SK-N-SH (cell line): ENCODE measurements around the gene SPINT2. TPM values are rescaled to one million over a fixed set of nuclear protein-coding genes. Genes with fewer than 3 reads are reported as not detected.

Experiments used
- CTCF ChIA-PET: fragments of 300-600, 350-600 bp; formaldehyde crosslinking; extraction: SDS; loops from one replicate; lab custom pipeline; 2021; lab: Yijun Ruan, JAX
- POLR2A ChIA-PET: fragments of 350-600 bp; sonication (Branson Sonifier 250); formaldehyde crosslinking; extraction: SDS; loops from one replicate; lab custom pipeline; 2020; ENCODE audit warnings: antibody characterized with exemption, inconsistent platforms; lab: Yijun Ruan, JAX
- DNase-seq: peaks from one replicate; pipeline ENCODE4 v3.0.0; 2012
- H2AFZ ChIP-seq: fragments of 200-600 bp; sonication (generic); 2 replicates; pipeline ENCODE4 v1.8.1; 2016; ENCODE audit warnings: antibody characterized with exemption, mild to moderate bottlenecking, low read depth
- H3F3A ChIP-seq: fragments of 200-600 bp; sonication (generic); replicated peaks from 2 replicates; pipeline ENCODE3; 2016; ENCODE audit warnings: antibody characterized with exemption, mild to moderate bottlenecking; ENCODE audit not compliant: insufficient read depth
- H3K27ac ChIP-seq, 2 experiments: fragments of 200-500 bp in 1 of 2; fragments of 200-600 bp in 1 of 2; sonication (Bioruptor generic) in 1 of 2; sonication (generic), shearing (Covaris generic) in 1 of 2; 2 replicates each; pipeline versions ENCODE4 v1.5.1 to v1.6.1; 2014 to 2016; ENCODE audit warnings: low read depth in 2 of 2, inconsistent platforms in 1 of 2, low read length in 1 of 2, mild to moderate bottlenecking in 1 of 2, mixed read lengths in 1 of 2
- H3K27me3 ChIP-seq: fragments of 200-600 bp; sonication (generic), shearing (Covaris generic); 2 replicates; pipeline ENCODE4 v1.6.1; 2016; ENCODE audit warnings: mixed run types; ENCODE audit not compliant: insufficient read depth
- H3K36me3 ChIP-seq, 2 experiments: fragments of 200-500 bp in 1 of 2; fragments of 200-600 bp in 1 of 2; sonication (Bioruptor generic) in 1 of 2; sonication (generic) in 1 of 2; replicated peaks in 1 of 2; 2 replicates each; pipeline versions ENCODE3 to v1.5.1; 2014 to 2016; ENCODE audit warnings: low read length in 1 of 2, mild to moderate bottlenecking in 1 of 2; ENCODE audit not compliant: insufficient read depth in 2 of 2, control insufficient read depth in 1 of 2
- H3K4me1 ChIP-seq, 2 experiments: fragments of 200-500 bp in 1 of 2; fragments of 200-600 bp in 1 of 2; sonication (Bioruptor generic) in 1 of 2; sonication (generic), shearing (Covaris generic) in 1 of 2; 2 replicates each; pipeline versions ENCODE4 v1.5.1 to v1.6.1; 2014 to 2016; ENCODE audit warnings: low read depth in 1 of 2, low read length in 1 of 2, mixed run types in 1 of 2; ENCODE audit not compliant: insufficient read depth in 2 of 2, control insufficient read depth in 1 of 2
- H3K4me2 ChIP-seq: fragments of 200-600 bp; sonication (generic), shearing (Covaris generic); 2 replicates; pipeline ENCODE4 v1.6.1; 2017; ENCODE audit warnings: mixed run types
- H3K4me3 ChIP-seq, 2 experiments: fragments of 200-500 bp in 1 of 2; fragments of 200-600 bp in 1 of 2; sonication (Bioruptor generic) in 1 of 2; sonication (generic), shearing (Covaris generic) in 1 of 2; 2 replicates each; pipeline versions ENCODE4 v1.5.1 to v1.8.1; 2014 to 2016; ENCODE audit warnings: low read depth in 2 of 2, inconsistent platforms in 1 of 2, low read length in 1 of 2, mild to moderate bottlenecking in 1 of 2, mixed read lengths in 1 of 2, moderate library complexity in 1 of 2
- H3K79me2 ChIP-seq: fragments of 200-600 bp; sonication (generic); 2 replicates; pipeline ENCODE4 v1.8.1; 2017; ENCODE audit warnings: mild to moderate bottlenecking; ENCODE audit not compliant: insufficient read depth
- H3K9ac ChIP-seq: fragments of 200-600 bp; sonication (generic); 2 replicates; pipeline ENCODE4 v1.6.1; 2017; ENCODE audit warnings: mixed run types
- H3K9me2 ChIP-seq: fragments of 200-600 bp; sonication (generic); 2 replicates; pipeline ENCODE4 v1.6.1; 2017; ENCODE audit warnings: mixed run types
- H3K9me3 ChIP-seq: fragments of 200-600 bp; sonication (generic); 2 replicates; pipeline ENCODE4 v1.6.1; 2017; ENCODE audit warnings: mixed run types, mild to moderate bottlenecking, moderate library complexity
- H4K20me1 ChIP-seq: fragments of 200-600 bp; sonication (generic); 2 replicates; pipeline ENCODE4 v1.6.1; 2017; ENCODE audit warnings: mild to moderate bottlenecking, mixed run types; ENCODE audit not compliant: insufficient read depth
- CHD2 ChIP-seq: fragments of 150-350 bp; IDR thresholded peaks from 2 replicates; pipeline ENCODE4 v1.6.1; 2018; ENCODE audit warnings: low read length; ENCODE audit not compliant: partially characterized antibody
- ELF1 ChIP-seq: IDR thresholded peaks from 2 replicates; pipeline ENCODE4 v1.4.0; 2012
- EP300 ChIP-seq, 2 experiments: IDR thresholded peaks; 2 replicates each; pipeline versions ENCODE4 v1.4.0 to v1.6.1; 2012; ENCODE audit warnings: borderline replicate concordance in 1 of 2, low read depth in 1 of 2, low read length in 1 of 2
- FOSL2 ChIP-seq: IDR thresholded peaks from 2 replicates; pipeline ENCODE4 v1.4.0; 2012; ENCODE audit warnings: low read depth, mild to moderate bottlenecking, moderate library complexity, borderline replicate concordance
- FOXM1 ChIP-seq: IDR thresholded peaks from 2 replicates; pipeline ENCODE4 v1.4.0; 2012; ENCODE audit warnings: low read depth, mild to moderate bottlenecking
- GABPA ChIP-seq: IDR thresholded peaks from 2 replicates; pipeline ENCODE4 v1.4.0; 2012; ENCODE audit warnings: low read depth, mild to moderate bottlenecking
- GATA2 ChIP-seq: sonication (generic); formaldehyde crosslinking; IDR thresholded peaks from 2 replicates; pipeline ENCODE4 v1.5.0; 2020; ENCODE audit warnings: mild to moderate bottlenecking, missing genetic modification reagents
- MEF2A ChIP-seq: IDR thresholded peaks from 2 replicates; pipeline ENCODE4 v1.4.0; 2012; ENCODE audit warnings: low read depth, borderline replicate concordance
- NFIC ChIP-seq: IDR thresholded peaks from 2 replicates; pipeline ENCODE4 v1.4.0; 2012; ENCODE audit warnings: borderline replicate concordance
- NRF1 ChIP-seq: IDR thresholded peaks from 2 replicates; pipeline ENCODE4 v1.6.1; 2012; ENCODE audit warnings: low read depth, mild to moderate bottlenecking, low read length
- POLR2AphosphoS5 ChIP-seq: IDR thresholded peaks from 2 replicates; pipeline ENCODE4 v1.6.1; 2012; ENCODE audit warnings: low read depth, low read length
- RCOR1 ChIP-seq: fragments of 150-350 bp; IDR thresholded peaks from 2 replicates; pipeline ENCODE4 v1.6.1; 2017; ENCODE audit warnings: antibody characterized with exemption, low read length
- RFX5 ChIP-seq: IDR thresholded peaks from 2 replicates; pipeline ENCODE4 v1.6.1; 2012; ENCODE audit warnings: mild to moderate bottlenecking, improper control_type of control experiment, low read length
- SMC3 ChIP-seq: IDR thresholded peaks from 2 replicates; pipeline ENCODE4 v1.6.1; 2012; ENCODE audit warnings: low read depth, low read length, improper control_type of control experiment
- TCF12 ChIP-seq: IDR thresholded peaks from 2 replicates; pipeline ENCODE4 v1.4.0; 2012
- WGBS: methylation state at CpG from one replicate; pipeline ENCODE4 v1.1.6; 2017; ENCODE audit warnings: low lambda C conversion rate; 5-methylcytosine and 5-hydroxymethylcytosine counted together
- polyA plus RNA-seq, 3 experiments: library from polyadenylated mRNA; depleted of rRNA; stranded (reverse); fragments of >200 nt; gene quantifications; 2 replicates each; pipeline ENCODE4 v1.2.3, GENCODE V29; 2012
- TF ChIP-seq, protein P1 (sequence below): fragments of 150-350 bp; IDR thresholded peaks from 2 replicates; pipeline ENCODE4 v1.6.1; 2017; ENCODE audit warnings: antibody characterized with exemption, low read length, low read depth, borderline replicate concordance
- TF ChIP-seq, protein P2 (sequence below): IDR thresholded peaks from 2 replicates; pipeline ENCODE4 v1.4.0; 2012; ENCODE audit warnings: low read depth
- TF ChIP-seq, protein P3 (sequence below): IDR thresholded peaks from 2 replicates; pipeline ENCODE4 v1.4.0; 2012; ENCODE audit warnings: low read depth, borderline replicate concordance
- TF ChIP-seq, protein P4 (sequence below): fragments of 150-350 bp; IDR thresholded peaks from 2 replicates; pipeline ENCODE4 v1.6.1; 2016; ENCODE audit warnings: mild to moderate bottlenecking, low read depth, low read length

SPINT2 gene
- polyA plus RNA-seq, 1 of the 3 experiments (the other 2 are of a cell fraction): 1.0 TPM

DNA sequence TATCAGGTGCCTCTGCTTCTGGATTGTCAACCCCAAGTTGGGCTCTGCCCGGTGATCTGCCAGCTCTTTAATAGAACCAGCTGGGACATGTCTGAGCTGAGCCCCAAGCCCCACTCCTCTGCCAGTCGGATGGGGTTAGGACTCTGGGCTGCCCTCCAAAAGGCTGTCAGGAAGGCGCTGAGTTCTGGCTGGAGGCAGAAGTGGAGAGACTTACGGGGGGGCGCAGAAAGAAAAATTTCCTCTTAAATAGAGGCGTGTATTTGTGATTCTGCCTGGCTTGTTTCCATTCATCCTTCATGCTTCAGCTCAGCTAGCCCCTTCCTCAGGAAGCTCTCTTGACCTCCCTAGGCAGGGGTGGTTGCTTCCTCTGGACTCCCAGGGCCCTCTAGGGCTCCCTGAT, 54.3 kb downstream of the SPINT2 start:
- 0 out of 2 replicates have a peak, but pooled peaks cover 15% of the 10 kb centered on the region for H3K27me3 ChIP-seq
- H2AFZ ChIP-seq: no peak overlapping the region
- H3F3A ChIP-seq: no peaks in the 10 kb centered on the region
- H3K79me2 ChIP-seq: peaks cover 18% of the 10 kb centered on the region
- no peak overlapping the region for H3K4me3 ChIP-seq
- H3K9ac ChIP-seq: no peak overlapping the region
- H3K9me3 ChIP-seq: no peaks in the 10 kb centered on the region
- H3K27ac ChIP-seq: no peak overlapping the region
- peaks cover 0 to 24% of the 10 kb centered on the region in 2 experiments; a peak in 1 of 4 replicates for H3K4me1 ChIP-seq
- no peaks in the 10 kb centered on the region for H3K36me3 ChIP-seq
- H3K4me2 ChIP-seq: no peak overlapping the region
- CTCF ChIA-PET: interaction anchor here (0.8 to 3.9 kb wide), 7 partner anchors 16 to 416 kb away, joined by 3 to 20 read pairs (median 8); partner anchors contain the start of gene CATSPERG
- H4K20me1 ChIP-seq: no peaks in the 10 kb centered on the region
- DNase-seq: no peak
- WGBS: 67% methylated on average over 6 of the region's 6 CpGs
- H3K9me2 ChIP-seq: no peaks in the 10 kb centered on the region
- no peak for TF ChIP-seq GABPA
- TF ChIP-seq, protein P1, sequence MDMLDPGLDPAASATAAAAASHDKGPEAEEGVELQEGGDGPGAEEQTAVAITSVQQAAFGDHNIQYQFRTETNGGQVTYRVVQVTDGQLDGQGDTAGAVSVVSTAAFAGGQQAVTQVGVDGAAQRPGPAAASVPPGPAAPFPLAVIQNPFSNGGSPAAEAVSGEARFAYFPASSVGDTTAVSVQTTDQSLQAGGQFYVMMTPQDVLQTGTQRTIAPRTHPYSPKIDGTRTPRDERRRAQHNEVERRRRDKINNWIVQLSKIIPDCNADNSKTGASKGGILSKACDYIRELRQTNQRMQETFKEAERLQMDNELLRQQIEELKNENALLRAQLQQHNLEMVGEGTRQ: no peak
- TF ChIP-seq NFIC: peak; percentile 24; the same call in 1 of the 2 replicates
- TF ChIP-seq NRF1: no peak
- no peak for TF ChIP-seq GATA2 (CRISPR knock-in tag)
- no peak for TF ChIP-seq EP300 (IDR thresholded peaks at IDR 0.05; ENCODE audit: borderline replicate concordance in 1 of 2, low read depth in 1 of 2, low read length in 1 of 2)
- TF ChIP-seq FOXM1: no peak
- TF ChIP-seq TCF12: peak; percentile 12; the same call in 1 of the 2 replicates
- TF ChIP-seq, protein P2, sequence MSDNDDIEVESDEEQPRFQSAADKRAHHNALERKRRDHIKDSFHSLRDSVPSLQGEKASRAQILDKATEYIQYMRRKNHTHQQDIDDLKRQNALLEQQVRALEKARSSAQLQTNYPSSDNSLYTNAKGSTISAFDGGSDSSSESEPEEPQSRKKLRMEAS: no peak
- TF ChIP-seq ELF1: no peak
- no peak for TF ChIP-seq RFX5
- TF ChIP-seq CHD2: no peak
- TF ChIP-seq, protein P3, sequence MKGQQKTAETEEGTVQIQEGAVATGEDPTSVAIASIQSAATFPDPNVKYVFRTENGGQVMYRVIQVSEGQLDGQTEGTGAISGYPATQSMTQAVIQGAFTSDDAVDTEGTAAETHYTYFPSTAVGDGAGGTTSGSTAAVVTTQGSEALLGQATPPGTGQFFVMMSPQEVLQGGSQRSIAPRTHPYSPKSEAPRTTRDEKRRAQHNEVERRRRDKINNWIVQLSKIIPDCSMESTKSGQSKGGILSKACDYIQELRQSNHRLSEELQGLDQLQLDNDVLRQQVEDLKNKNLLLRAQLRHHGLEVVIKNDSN: no peak
- TF ChIP-seq, all 33 proteins: peak for 2
- POLR2A ChIA-PET: no interaction called here

DNA sequence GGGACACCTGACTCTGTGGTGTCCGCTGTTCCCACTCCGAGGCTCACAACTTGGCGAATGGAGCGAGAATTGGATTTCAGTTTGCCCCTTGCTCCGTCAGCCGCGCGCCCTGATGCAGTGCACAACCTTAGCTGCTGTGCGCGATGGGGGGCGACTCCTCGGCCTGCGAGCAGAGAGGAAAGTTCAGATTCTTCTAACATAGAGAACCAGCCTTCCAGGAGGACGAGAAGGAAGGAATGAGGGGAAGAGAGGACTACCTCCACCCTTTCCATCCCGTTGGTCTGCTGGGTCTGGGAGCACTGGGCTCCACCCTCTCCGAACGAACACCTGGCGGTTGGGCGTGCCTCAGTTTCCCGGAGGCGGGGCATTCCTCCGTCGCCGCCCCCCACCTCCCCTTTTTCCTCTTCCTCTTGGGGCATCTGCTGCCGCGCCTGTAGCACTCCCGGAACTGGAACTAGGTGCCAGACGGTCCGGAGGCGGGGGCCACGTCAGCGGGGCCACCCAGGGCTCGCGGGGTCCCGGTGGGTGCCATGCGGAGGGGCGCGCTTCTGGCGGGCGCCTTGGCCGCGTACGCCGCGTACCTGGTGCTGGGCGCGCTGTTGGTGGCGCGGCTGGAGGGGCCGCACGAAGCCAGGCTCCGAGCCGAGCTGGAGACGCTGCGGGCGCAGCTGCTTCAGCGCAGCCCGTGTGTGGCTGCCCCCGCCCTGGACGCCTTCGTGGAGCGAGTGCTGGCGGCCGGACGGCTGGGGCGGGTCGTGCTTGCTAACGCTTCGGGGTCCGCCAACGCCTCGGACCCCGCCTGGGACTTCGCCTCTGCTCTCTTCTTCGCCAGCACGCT, 55.3 kb downstream of the SPINT2 start, which contains the start of gene KCNK6:
TSS of gene KCNK6 (plus strand) at position 425 of the 838 bp plus-strand sequence. CDS start at position 531, 106 bp downstream.
- Histone ChIP-seq H3F3A (no peaks in the 10 kb centered on the region), H3K79me2 (peaks cover 8% of the 10 kb centered on the region), H3K27ac (no peak within 1 kb of the TSS), H3K36me3 (no peaks in the 10 kb centered on the region), H3K9ac (peak within 1 kb of the TSS; percentile 39), H3K4me1 (peaks cover 0 to 24% of the 10 kb centered on the region in 2 experiments; a peak in 1 of 4 replicates), H2AFZ (peak within 1 kb of the TSS; percentile 89), H4K20me1 (no peaks in the 10 kb centered on the region), H3K4me2 (peak within 1 kb of the TSS; percentile 92), H3K9me2 (no peaks in the 10 kb centered on the region), H3K27me3 (0 out of 2 replicates have a peak, but pooled peaks cover 15% of the 10 kb centered on the region), H3K4me3 (peak within 1 kb of the TSS; percentile 47 to 64), H3K9me3 (no peaks in the 10 kb centered on the region)
- WGBS: 32% methylated on average over 17 of the region's 76 CpGs
- ChIA-PET POLR2A (no interaction called here), CTCF (interaction anchor here (1.0 to 3.9 kb wide), 7 partner anchors 15 to 613 kb away, joined by 3 to 20 read pairs (median 8); partner anchors contain the start of gene CATSPERG)
- no peak for TF ChIP-seq NRF1
- no peak for TF ChIP-seq SMC3
- TF ChIP-seq, protein P4, sequence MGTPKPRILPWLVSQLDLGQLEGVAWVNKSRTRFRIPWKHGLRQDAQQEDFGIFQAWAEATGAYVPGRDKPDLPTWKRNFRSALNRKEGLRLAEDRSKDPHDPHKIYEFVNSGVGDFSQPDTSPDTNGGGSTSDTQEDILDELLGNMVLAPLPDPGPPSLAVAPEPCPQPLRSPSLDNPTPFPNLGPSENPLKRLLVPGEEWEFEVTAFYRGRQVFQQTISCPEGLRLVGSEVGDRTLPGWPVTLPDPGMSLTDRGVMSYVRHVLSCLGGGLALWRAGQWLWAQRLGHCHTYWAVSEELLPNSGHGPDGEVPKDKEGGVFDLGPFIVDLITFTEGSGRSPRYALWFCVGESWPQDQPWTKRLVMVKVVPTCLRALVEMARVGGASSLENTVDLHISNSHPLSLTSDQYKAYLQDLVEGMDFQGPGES: no peak
- no peak for TF ChIP-seq FOSL2
- no peak for TF ChIP-seq MEF2A
- TF ChIP-seq RCOR1: no peak
- no peak for TF ChIP-seq POLR2AphosphoS5
- peak; percentile 72 for DNase-seq
